Measurements from ENCODE around the gene RNH1. TPM values are rescaled to one million over a fixed set of nuclear protein-coding genes. Genes with fewer than 3 reads are reported as not detected.

The RNH1 gene
- polyA plus RNA-seq, 1 of the 3 experiments (the other 2 are of a cell fraction), result 147 TPM

Other genes with a start within 250 kb of the RNH1 start
- gene NLRP6, start 228.8 kb downstream of the RNH1 start, polyA plus RNA-seq (2012; rRNA removed), result not detected in 2 replicates
- 19.9 and 26.5 TPM in 2 replicates for gene PGGHG, start 218.1 kb downstream of the RNH1 start, polyA plus RNA-seq (2012; rRNA removed)
- not detected in 2 replicates for gene IFITM5, start 207.7 kb downstream of the RNH1 start, polyA plus RNA-seq (2012; rRNA removed)
- 398 and 518 TPM in 2 replicates for gene IFITM2, start 199.4 kb downstream of the RNH1 start, polyA plus RNA-seq (2012; rRNA removed)
- gene IFITM1, start 193.2 kb downstream of the RNH1 start, polyA plus RNA-seq (2012; rRNA removed), result 15.3 and 19.4 TPM in 2 replicates
- 229 and 326 TPM in 2 replicates for gene IFITM3, start 186.4 kb downstream of the RNH1 start, polyA plus RNA-seq (2012; rRNA removed)
- 58.6 and 66.7 TPM in 2 replicates for gene B4GALNT4, start 137.7 kb downstream of the RNH1 start, polyA plus RNA-seq (2012; rRNA removed)
- 1.4 and 2.4 TPM in 2 replicates for gene PKP3, start 113.0 kb downstream of the RNH1 start, polyA plus RNA-seq (2012; rRNA removed)
- gene SIGIRR, start 92.2 kb downstream of the RNH1 start, polyA plus RNA-seq (2012; rRNA removed), result 22.4 and 32.5 TPM in 2 replicates
- 0.06 and 0.12 TPM in 2 replicates for gene ANO9, start 65.2 kb downstream of the RNH1 start, polyA plus RNA-seq (2012; rRNA removed)
- 25.6 and 28.6 TPM in 2 replicates for gene PTDSS2, start 57.0 kb downstream of the RNH1 start, polyA plus RNA-seq (2012; rRNA removed)
- gene HRAS, start 28.3 kb upstream of the RNH1 start, polyA plus RNA-seq (2012; rRNA removed), result 138 and 217 TPM in 2 replicates
- 1.2 and 1.4 TPM in 2 replicates for gene LRRC56, start 30.3 kb upstream of the RNH1 start, polyA plus RNA-seq (2012; rRNA removed)
- 2.4 and 2.6 TPM in 2 replicates for gene LMNTD2, start 53.5 kb upstream of the RNH1 start, polyA plus RNA-seq (2012; rRNA removed)
- gene RASSF7, start 53.7 kb upstream of the RNH1 start, polyA plus RNA-seq (2012; rRNA removed), result 19.8 and 24.0 TPM in 2 replicates
- gene PHRF1, start 69.2 kb upstream of the RNH1 start, polyA plus RNA-seq (2012; rRNA removed), result 18.8 and 22.7 TPM in 2 replicates
- gene IRF7, start 108.7 kb upstream of the RNH1 start, polyA plus RNA-seq (2012; rRNA removed), result 5.9 and 6.3 TPM in 2 replicates
- not detected in 2 replicates for gene CDHR5, start 117.7 kb upstream of the RNH1 start, polyA plus RNA-seq (2012; rRNA removed)
- not detected in 2 replicates for gene SCT, start 119.9 kb upstream of the RNH1 start, polyA plus RNA-seq (2012; rRNA removed)
- gene DRD4, start 130.0 kb upstream of the RNH1 start, polyA plus RNA-seq (2012; rRNA removed), result not detected in 2 replicates
- gene DEAF1, start 188.0 kb upstream of the RNH1 start, polyA plus RNA-seq (2012; rRNA removed), result 36.0 and 40.6 TPM in 2 replicates
- 40.4 and 51.0 TPM in 2 replicates for gene TMEM80, start 188.6 kb upstream of the RNH1 start, polyA plus RNA-seq (2012; rRNA removed)
- 0.67 and 0.74 TPM in 2 replicates for gene EPS8L2, start 199.0 kb upstream of the RNH1 start, polyA plus RNA-seq (2012; rRNA removed)
- 78.4 and 103 TPM in 2 replicates for gene TALDO1, start 240.2 kb upstream of the RNH1 start, polyA plus RNA-seq (2012; rRNA removed)

Data from SK-N-SH (cell line).